SK-N-SH (cell line): Measurements from ENCODE around the gene MRM3. TPM values are rescaled to one million over a fixed set of nuclear protein-coding genes. Genes with fewer than 3 reads are reported as not detected.

ENCODE experiments used
- CTCF ChIA-PET: fragments of 300-600, 350-600 bp; formaldehyde crosslinking; extraction: SDS; loops from one replicate; lab custom pipeline; 2021; lab: Yijun Ruan, JAX
- POLR2A ChIA-PET: fragments of 350-600 bp; sonication (Branson Sonifier 250); formaldehyde crosslinking; extraction: SDS; loops from one replicate; lab custom pipeline; 2020; ENCODE audit warnings: antibody characterized with exemption, inconsistent platforms; lab: Yijun Ruan, JAX
- DNase-seq: peaks from one replicate; pipeline ENCODE4 v3.0.0; 2012
- H2AFZ ChIP-seq: fragments of 200-600 bp; sonication (generic); 2 replicates; pipeline ENCODE4 v1.8.1; 2016; ENCODE audit warnings: antibody characterized with exemption, mild to moderate bottlenecking, low read depth
- H3F3A ChIP-seq: fragments of 200-600 bp; sonication (generic); replicated peaks from 2 replicates; pipeline ENCODE3; 2016; ENCODE audit warnings: antibody characterized with exemption, mild to moderate bottlenecking; ENCODE audit not compliant: insufficient read depth
- H3K27ac ChIP-seq, 2 experiments: fragments of 200-500 bp in 1 of 2; fragments of 200-600 bp in 1 of 2; sonication (Bioruptor generic) in 1 of 2; sonication (generic), shearing (Covaris generic) in 1 of 2; 2 replicates each; pipeline versions ENCODE4 v1.5.1 to v1.6.1; 2014 to 2016; ENCODE audit warnings: low read depth in 2 of 2, inconsistent platforms in 1 of 2, low read length in 1 of 2, mild to moderate bottlenecking in 1 of 2, mixed read lengths in 1 of 2
- H3K27me3 ChIP-seq: fragments of 200-600 bp; sonication (generic), shearing (Covaris generic); 2 replicates; pipeline ENCODE4 v1.6.1; 2016; ENCODE audit warnings: mixed run types; ENCODE audit not compliant: insufficient read depth
- H3K36me3 ChIP-seq, 2 experiments: fragments of 200-500 bp in 1 of 2; fragments of 200-600 bp in 1 of 2; sonication (Bioruptor generic) in 1 of 2; sonication (generic) in 1 of 2; replicated peaks in 1 of 2; 2 replicates each; pipeline versions ENCODE3 to v1.5.1; 2014 to 2016; ENCODE audit warnings: low read length in 1 of 2, mild to moderate bottlenecking in 1 of 2; ENCODE audit not compliant: insufficient read depth in 2 of 2, control insufficient read depth in 1 of 2
- H3K4me1 ChIP-seq, 2 experiments: fragments of 200-500 bp in 1 of 2; fragments of 200-600 bp in 1 of 2; sonication (Bioruptor generic) in 1 of 2; sonication (generic), shearing (Covaris generic) in 1 of 2; 2 replicates each; pipeline versions ENCODE4 v1.5.1 to v1.6.1; 2014 to 2016; ENCODE audit warnings: low read depth in 1 of 2, low read length in 1 of 2, mixed run types in 1 of 2; ENCODE audit not compliant: insufficient read depth in 2 of 2, control insufficient read depth in 1 of 2
- H3K4me2 ChIP-seq: fragments of 200-600 bp; sonication (generic), shearing (Covaris generic); 2 replicates; pipeline ENCODE4 v1.6.1; 2017; ENCODE audit warnings: mixed run types
- H3K4me3 ChIP-seq, 2 experiments: fragments of 200-500 bp in 1 of 2; fragments of 200-600 bp in 1 of 2; sonication (Bioruptor generic) in 1 of 2; sonication (generic), shearing (Covaris generic) in 1 of 2; 2 replicates each; pipeline versions ENCODE4 v1.5.1 to v1.8.1; 2014 to 2016; ENCODE audit warnings: low read depth in 2 of 2, inconsistent platforms in 1 of 2, low read length in 1 of 2, mild to moderate bottlenecking in 1 of 2, mixed read lengths in 1 of 2, moderate library complexity in 1 of 2
- H3K79me2 ChIP-seq: fragments of 200-600 bp; sonication (generic); 2 replicates; pipeline ENCODE4 v1.8.1; 2017; ENCODE audit warnings: mild to moderate bottlenecking; ENCODE audit not compliant: insufficient read depth
- H3K9ac ChIP-seq: fragments of 200-600 bp; sonication (generic); 2 replicates; pipeline ENCODE4 v1.6.1; 2017; ENCODE audit warnings: mixed run types
- H3K9me2 ChIP-seq: fragments of 200-600 bp; sonication (generic); 2 replicates; pipeline ENCODE4 v1.6.1; 2017; ENCODE audit warnings: mixed run types
- H3K9me3 ChIP-seq: fragments of 200-600 bp; sonication (generic); 2 replicates; pipeline ENCODE4 v1.6.1; 2017; ENCODE audit warnings: mixed run types, mild to moderate bottlenecking, moderate library complexity
- H4K20me1 ChIP-seq: fragments of 200-600 bp; sonication (generic); 2 replicates; pipeline ENCODE4 v1.6.1; 2017; ENCODE audit warnings: mild to moderate bottlenecking, mixed run types; ENCODE audit not compliant: insufficient read depth
- CHD2 ChIP-seq: fragments of 150-350 bp; IDR thresholded peaks from 2 replicates; pipeline ENCODE4 v1.6.1; 2018; ENCODE audit warnings: low read length; ENCODE audit not compliant: partially characterized antibody
- CTCF ChIP-seq: fragments of 200-600 bp; sonication (generic); IDR thresholded peaks from 2 replicates; pipeline ENCODE4 v1.6.1; 2017; ENCODE audit warnings: antibody characterized with exemption, mild to moderate bottlenecking, moderate library complexity
- FOXJ3 ChIP-seq: sonication (generic); formaldehyde crosslinking; IDR thresholded peaks from 2 replicates; pipeline ENCODE4 v1.5.1; 2020; ENCODE audit warnings: mild to moderate bottlenecking, missing genetic modification reagents
- GATA2 ChIP-seq: sonication (generic); formaldehyde crosslinking; IDR thresholded peaks from 2 replicates; pipeline ENCODE4 v1.5.0; 2020; ENCODE audit warnings: mild to moderate bottlenecking, missing genetic modification reagents
- JUND ChIP-seq: IDR thresholded peaks from 2 replicates; pipeline ENCODE4 v1.4.0; 2012
- MEF2A ChIP-seq: IDR thresholded peaks from 2 replicates; pipeline ENCODE4 v1.4.0; 2012; ENCODE audit warnings: low read depth, borderline replicate concordance
- MXI1 ChIP-seq: IDR thresholded peaks from 2 replicates; pipeline ENCODE4 v1.6.1; 2012; ENCODE audit warnings: mild to moderate bottlenecking, low read depth, low read length, improper control_type of control experiment
- PBX3 ChIP-seq: IDR thresholded peaks from 2 replicates; pipeline ENCODE4; 2012
- POLR2AphosphoS5 ChIP-seq: IDR thresholded peaks from 2 replicates; pipeline ENCODE4 v1.6.1; 2012; ENCODE audit warnings: low read depth, low read length
- RAD21 ChIP-seq: IDR thresholded peaks from 2 replicates; pipeline ENCODE4 v1.6.1; 2012; ENCODE audit warnings: mild to moderate bottlenecking, low read length
- RFX5 ChIP-seq: IDR thresholded peaks from 2 replicates; pipeline ENCODE4 v1.6.1; 2012; ENCODE audit warnings: mild to moderate bottlenecking, improper control_type of control experiment, low read length
- RXRA ChIP-seq: IDR thresholded peaks from 2 replicates; pipeline ENCODE4 v1.4.0; 2012; ENCODE audit warnings: low read depth, mild to moderate bottlenecking, borderline replicate concordance
- SMC3 ChIP-seq: IDR thresholded peaks from 2 replicates; pipeline ENCODE4 v1.6.1; 2012; ENCODE audit warnings: low read depth, low read length, improper control_type of control experiment
- TAF1 ChIP-seq: IDR thresholded peaks from 2 replicates; pipeline ENCODE4 v1.6.1; 2012; ENCODE audit warnings: low read depth, mild to moderate bottlenecking, low read length, moderate library complexity, borderline replicate concordance
- YY1 ChIP-seq: IDR thresholded peaks from 2 replicates; pipeline ENCODE4 v1.4.0; 2012; ENCODE audit warnings: low read depth, mild to moderate bottlenecking
- WGBS: methylation state at CpG from one replicate; pipeline ENCODE4 v1.1.6; 2017; ENCODE audit warnings: low lambda C conversion rate; 5-methylcytosine and 5-hydroxymethylcytosine counted together
- polyA plus RNA-seq, 3 experiments: library from polyadenylated mRNA; depleted of rRNA; stranded (reverse); fragments of >200 nt; gene quantifications; 2 replicates each; pipeline ENCODE4 v1.2.3, GENCODE V29; 2012
- TF ChIP-seq, protein P1 (sequence below): IDR thresholded peaks from 2 replicates; pipeline ENCODE4 v1.4.0; 2012; ENCODE audit warnings: low read depth, borderline replicate concordance
- TF ChIP-seq, protein P2 (sequence below): IDR thresholded peaks from 2 replicates; pipeline ENCODE4 v1.4.0; 2012; ENCODE audit warnings: low read depth, borderline replicate concordance
- TF ChIP-seq, protein P3 (sequence below): IDR thresholded peaks from 2 replicates; pipeline ENCODE4 v1.4.0; 2012; ENCODE audit warnings: low read depth
- TF ChIP-seq, protein P4 (sequence below): fragments of 150-350 bp; IDR thresholded peaks from 2 replicates; pipeline ENCODE4 v1.6.1; 2016; ENCODE audit warnings: mild to moderate bottlenecking, low read depth, low read length

The MRM3 gene
- polyA plus RNA-seq, 1 of the 3 experiments (the other 2 are of a cell fraction) = 16.4 TPM

DNA sequence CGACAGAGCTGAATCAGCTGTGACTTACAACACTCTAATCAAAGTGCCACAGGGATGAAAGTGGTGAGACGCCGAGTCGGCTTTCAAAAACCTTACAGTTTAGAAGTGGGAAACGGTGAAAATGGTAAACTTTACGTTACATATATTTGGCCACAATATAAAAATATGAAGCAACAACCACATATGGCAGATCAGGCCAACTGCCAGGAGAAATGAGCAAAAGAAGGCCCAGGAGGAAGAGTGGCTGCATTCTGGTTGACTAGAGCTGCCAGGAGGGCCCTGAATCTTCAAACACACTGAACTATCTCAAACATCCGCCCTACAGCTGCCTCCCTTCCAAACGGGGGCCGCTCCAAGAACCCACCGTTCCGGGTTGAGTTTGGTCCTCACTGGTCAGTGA is 56.3 kb downstream of the MRM3 start:
- 75% methylated on average over 10 of the region's 11 CpGs for WGBS
- ChIA-PET POLR2A (no interaction called here), CTCF (no interaction called here)
- H3K4me2 ChIP-seq = no peak overlapping the region
- H3K9ac ChIP-seq = no peak overlapping the region
- H3K4me1 ChIP-seq = no peaks in the 10 kb centered on the region
- no peaks in the 10 kb centered on the region for H3K9me2 ChIP-seq
- TF ChIP-seq YY1 = no peak
- TF ChIP-seq, protein P1, sequence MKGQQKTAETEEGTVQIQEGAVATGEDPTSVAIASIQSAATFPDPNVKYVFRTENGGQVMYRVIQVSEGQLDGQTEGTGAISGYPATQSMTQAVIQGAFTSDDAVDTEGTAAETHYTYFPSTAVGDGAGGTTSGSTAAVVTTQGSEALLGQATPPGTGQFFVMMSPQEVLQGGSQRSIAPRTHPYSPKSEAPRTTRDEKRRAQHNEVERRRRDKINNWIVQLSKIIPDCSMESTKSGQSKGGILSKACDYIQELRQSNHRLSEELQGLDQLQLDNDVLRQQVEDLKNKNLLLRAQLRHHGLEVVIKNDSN = no peak
- no peak for TF ChIP-seq RAD21
- TF ChIP-seq TAF1 = no peak
- no peak for TF ChIP-seq JUND
- TF ChIP-seq PBX3 = no peak
- TF ChIP-seq, protein P2, sequence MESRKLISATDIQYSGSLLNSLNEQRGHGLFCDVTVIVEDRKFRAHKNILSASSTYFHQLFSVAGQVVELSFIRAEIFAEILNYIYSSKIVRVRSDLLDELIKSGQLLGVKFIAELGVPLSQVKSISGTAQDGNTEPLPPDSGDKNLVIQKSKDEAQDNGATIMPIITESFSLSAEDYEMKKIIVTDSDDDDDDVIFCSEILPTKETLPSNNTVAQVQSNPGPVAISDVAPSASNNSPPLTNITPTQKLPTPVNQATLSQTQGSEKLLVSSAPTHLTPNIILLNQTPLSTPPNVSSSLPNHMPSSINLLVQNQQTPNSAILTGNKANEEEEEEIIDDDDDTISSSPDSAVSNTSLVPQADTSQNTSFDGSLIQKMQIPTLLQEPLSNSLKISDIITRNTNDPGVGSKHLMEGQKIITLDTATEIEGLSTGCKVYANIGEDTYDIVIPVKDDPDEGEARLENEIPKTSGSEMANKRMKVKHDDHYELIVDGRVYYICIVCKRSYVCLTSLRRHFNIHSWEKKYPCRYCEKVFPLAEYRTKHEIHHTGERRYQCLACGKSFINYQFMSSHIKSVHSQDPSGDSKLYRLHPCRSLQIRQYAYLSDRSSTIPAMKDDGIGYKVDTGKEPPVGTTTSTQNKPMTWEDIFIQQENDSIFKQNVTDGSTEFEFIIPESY = no peak
- TF ChIP-seq, all 33 proteins: peak for 0
- no peak for DNase-seq
- Histone ChIP-seq H2AFZ (no peak overlapping the region), H3K27ac (no peak overlapping the region), H3K27me3 (peaks cover 21% of the 10 kb centered on the region; the same call in 1 of the 2 replicates), H4K20me1 (0 out of 2 replicates have a peak, but pooled peaks cover 4% of the 10 kb centered on the region), H3K79me2 (no peaks in the 10 kb centered on the region), H3K36me3 (no peaks in the 10 kb centered on the region), H3K4me3 (no peak overlapping the region), H3K9me3 (no peaks in the 10 kb centered on the region), H3F3A (no peaks in the 10 kb centered on the region)

DNA sequence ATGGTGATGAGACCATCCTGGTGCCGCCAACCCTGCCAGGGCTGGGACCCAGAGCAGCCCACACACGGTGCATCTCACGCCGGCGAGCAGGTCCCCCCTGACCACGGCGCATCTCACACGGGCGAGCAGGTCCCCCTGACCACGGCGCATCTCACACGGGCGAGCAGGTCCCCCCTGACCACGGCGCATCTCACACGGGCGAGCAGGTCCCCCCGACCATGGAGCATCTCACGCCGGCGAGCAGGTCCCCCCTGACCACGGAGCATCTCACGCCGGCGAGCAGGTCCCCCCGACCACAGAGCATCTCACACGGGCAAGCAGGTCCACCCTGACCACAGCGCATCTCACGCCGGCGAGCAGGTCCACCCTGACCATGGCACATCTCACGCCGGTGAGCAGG is 59.2 kb downstream of the MRM3 start:
- CTCF ChIA-PET = no interaction called here

More for the DNA sequence above, 59.2 kb downstream of the MRM3 start:
- H3K36me3 ChIP-seq = no peaks in the 10 kb centered on the region
- H3K4me3 ChIP-seq = no peak overlapping the region
- no peak overlapping the region for H3K9ac ChIP-seq
- H4K20me1 ChIP-seq = 0 out of 2 replicates have a peak, but pooled peaks cover 4% of the 10 kb centered on the region
- POLR2A ChIA-PET = no interaction called here
- 71% methylated on average over 29 of the region's 33 CpGs for WGBS
- no peaks in the 10 kb centered on the region for H3K4me1 ChIP-seq
- no peak overlapping the region for H3K4me2 ChIP-seq
- H3K79me2 ChIP-seq = no peaks in the 10 kb centered on the region; the same call in 1 of the 2 replicates
- H3K9me3 ChIP-seq = no peaks in the 10 kb centered on the region
- H3F3A ChIP-seq = no peaks in the 10 kb centered on the region
- H3K27me3 ChIP-seq = peaks cover 48% of the 10 kb centered on the region; the same call in 1 of the 2 replicates
- TF ChIP-seq RFX5 (no peak), TAF1 (no peak), SMC3 (no peak), CHD2 (no peak), CTCF (no peak), MEF2A (no peak), FOXJ3 (no peak), YY1 (no peak), RXRA (no peak), RAD21 (no peak), POLR2AphosphoS5 (no peak), MXI1 (no peak), GATA2 (CRISPR knock-in tag) (no peak)
- TF ChIP-seq, protein P3, sequence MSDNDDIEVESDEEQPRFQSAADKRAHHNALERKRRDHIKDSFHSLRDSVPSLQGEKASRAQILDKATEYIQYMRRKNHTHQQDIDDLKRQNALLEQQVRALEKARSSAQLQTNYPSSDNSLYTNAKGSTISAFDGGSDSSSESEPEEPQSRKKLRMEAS = no peak
- TF ChIP-seq, protein P4, sequence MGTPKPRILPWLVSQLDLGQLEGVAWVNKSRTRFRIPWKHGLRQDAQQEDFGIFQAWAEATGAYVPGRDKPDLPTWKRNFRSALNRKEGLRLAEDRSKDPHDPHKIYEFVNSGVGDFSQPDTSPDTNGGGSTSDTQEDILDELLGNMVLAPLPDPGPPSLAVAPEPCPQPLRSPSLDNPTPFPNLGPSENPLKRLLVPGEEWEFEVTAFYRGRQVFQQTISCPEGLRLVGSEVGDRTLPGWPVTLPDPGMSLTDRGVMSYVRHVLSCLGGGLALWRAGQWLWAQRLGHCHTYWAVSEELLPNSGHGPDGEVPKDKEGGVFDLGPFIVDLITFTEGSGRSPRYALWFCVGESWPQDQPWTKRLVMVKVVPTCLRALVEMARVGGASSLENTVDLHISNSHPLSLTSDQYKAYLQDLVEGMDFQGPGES = no peak
- no peak overlapping the region for H3K27ac ChIP-seq
- H3K9me2 ChIP-seq = no peaks in the 10 kb centered on the region
- DNase-seq = no peak
- no peak overlapping the region for H2AFZ ChIP-seq
